ENCODE results near the gene CYTH4.
"Not testable (repeated sequence)": the region's sequence is repeated elsewhere in the genome, so short reads cannot be mapped to it uniquely, and the experiment has no call there.

The CYTH4 gene

GRCh38 chr22:37249986-37250385 lies 32.3 kb upstream of the CYTH4 start:
- no peak for DNase-seq

DNA sequence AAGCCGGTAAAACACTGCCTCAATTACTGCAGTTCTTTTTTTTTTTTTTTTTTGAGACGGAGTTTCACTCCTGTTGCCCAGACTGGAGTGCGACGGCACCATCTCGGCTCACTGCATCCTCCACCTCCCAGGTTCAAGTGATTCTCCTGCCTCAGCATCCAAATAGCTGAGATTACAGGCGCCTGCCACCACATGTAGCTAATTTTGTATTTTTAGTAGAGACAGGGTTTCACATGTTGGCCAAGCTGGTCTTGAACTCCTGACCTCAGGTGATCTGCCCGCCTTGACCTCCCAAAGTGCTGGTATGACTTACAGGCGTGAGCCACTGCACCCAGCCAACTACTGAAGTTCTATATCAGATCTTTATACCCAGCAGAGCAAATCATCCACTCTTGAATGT lies 30.5 kb upstream of the CYTH4 start:
- DNase-seq = not testable (repeated sequence)

DNA sequence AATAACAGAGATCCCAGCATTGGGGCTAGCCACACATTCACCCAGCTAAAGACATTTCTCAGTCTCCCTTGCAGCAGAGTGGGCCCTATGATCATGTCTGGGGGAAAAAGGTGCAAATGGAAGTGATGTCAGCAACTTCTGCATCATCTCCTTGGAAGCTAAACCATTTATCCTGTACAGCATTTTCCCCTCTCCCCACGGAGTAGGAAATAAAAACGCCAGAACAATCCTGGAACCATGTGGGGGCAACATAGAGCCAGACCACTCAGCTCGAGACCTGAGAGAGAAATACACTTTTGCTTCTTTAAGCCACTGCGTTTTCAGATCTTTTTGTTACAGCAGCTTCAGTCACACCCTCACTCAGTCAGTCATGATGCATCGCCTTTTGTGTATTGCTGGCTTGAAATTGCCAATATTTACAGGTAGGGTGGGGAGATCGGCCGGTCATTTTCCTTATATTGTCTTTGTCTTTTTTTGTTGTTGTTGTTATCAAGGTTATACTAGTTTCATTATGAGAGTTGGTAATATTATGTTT lies 29.1 kb upstream of the CYTH4 start:
- no peak for DNase-seq

DNA sequence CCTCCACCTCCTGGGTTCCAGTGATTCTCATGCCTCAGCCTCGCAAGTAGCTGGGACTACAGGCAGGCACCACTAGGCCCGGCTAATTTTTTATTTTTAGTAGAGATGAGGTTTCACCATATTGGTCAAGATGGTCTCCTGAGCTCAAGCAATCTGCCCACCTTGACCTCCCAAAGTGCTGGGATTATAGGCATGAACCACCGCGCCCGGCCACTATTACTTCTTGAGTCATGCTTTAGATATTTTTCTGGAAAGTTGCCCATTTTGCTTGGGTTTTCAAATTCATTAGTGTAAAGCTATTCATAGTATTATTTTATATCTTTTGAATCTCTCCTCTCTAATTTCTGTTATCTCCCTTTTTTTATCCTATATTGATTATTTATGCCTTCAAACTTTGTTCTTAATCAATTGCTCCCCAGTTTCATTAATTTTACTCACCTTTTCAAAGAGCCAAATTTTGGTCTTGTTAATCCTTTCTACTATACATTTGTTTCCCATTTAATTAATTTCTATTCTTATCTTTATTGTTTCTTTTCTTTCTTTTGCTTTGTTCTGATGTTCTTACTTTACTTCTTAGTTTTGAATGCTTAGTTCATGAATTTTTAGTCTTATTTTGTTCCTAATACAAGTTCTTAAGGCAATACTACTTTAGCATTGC lies 28.0 kb upstream of the CYTH4 start:
- no peak for DNase-seq

GRCh38 chr22:37254867-37255233 lies 27.5 kb upstream of the CYTH4 start:
- no peak for DNase-seq

DNA sequence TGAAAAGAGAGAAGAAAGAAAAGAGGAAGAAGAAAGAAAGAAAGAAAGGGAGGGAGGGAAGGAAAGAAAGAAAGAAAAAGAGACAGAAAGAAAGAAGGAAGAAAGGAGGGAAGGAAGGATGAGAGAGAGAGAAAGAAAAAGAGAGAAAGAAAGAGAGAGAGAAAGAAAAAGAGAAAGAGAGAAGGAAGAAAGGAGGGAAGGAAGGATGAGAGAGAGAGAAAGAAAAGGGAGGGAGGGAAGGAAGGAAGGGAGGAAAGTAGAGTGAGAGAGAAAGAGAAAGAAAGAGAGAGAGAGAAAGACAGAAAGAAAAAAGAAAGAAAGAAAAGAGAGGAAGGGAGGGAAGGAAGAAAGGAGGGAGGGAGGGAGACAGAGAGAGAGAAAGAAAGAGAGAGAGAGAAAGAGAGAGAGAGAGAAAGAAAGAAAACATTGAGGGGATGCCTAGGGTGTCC lies 26.7 kb upstream of the CYTH4 start:
- DNase-seq = no peak

DNA sequence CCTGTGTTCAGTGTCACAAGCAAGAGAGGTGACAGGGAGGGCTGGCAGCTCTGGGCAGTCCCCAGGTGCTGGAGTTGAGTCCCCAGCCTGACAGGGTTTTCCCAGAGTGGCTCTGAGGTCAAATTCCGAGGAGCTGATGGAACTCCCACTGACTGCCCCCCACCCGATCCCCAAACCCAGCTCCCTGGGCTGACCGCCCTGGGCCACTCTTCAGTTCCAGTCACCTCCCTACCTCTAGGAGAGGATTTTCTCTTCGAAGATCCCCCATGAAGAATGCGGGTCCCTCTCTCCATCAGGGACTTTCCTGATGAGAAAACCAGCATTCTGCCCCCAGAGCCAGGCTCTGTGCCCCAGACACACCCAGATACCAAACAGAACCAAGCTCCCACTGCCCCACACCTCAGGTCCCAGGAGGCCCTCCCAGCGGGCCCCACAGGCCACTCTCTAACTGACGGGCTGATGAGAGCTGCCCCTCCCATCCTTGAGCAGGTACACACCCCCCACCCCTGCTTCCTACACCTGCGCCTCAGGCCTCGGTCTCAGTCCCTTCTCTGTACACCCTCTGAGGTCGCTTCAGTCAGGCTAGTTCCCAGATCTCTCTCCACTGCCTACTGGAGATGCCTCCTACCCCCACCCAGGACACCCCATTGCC lies 26.1 kb upstream of the CYTH4 start:
- DNase-seq = no peak

- no peak for DNase-seq
These were observed 24.1 kb upstream of the CYTH4 start for GRCh38 chr22:37258005-37258752.

DNA sequence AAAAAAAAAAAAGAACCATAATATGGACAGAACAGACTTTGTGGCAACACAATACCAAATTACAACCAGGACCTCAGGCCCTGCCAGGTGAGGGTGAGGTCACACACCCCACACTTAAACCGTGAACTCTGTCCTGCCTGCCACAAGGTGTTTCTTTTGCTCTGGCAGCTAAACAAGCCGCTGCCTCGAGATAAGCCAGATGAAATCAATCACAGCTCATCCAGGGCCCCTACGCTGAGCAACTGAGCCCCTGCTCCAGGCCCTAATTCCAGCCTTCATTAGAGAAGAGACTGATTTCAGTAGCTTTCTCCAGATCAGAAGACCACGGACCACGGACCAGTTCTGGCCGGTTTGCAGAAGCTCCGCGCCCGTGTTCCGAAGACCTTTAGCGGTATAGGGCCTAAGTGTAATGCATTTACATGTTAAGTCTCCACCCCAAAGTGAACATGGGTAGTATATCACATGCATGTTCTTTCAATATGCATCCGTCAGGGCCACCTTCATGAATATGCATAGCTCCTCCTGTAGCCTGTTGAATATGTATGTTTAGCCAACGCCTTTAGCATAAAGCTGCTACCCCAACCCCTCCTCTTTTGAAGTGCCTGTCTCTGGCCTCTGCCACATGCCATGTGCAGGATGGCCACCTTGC lies 23.4 kb upstream of the CYTH4 start:
- no peak for DNase-seq

DNA sequence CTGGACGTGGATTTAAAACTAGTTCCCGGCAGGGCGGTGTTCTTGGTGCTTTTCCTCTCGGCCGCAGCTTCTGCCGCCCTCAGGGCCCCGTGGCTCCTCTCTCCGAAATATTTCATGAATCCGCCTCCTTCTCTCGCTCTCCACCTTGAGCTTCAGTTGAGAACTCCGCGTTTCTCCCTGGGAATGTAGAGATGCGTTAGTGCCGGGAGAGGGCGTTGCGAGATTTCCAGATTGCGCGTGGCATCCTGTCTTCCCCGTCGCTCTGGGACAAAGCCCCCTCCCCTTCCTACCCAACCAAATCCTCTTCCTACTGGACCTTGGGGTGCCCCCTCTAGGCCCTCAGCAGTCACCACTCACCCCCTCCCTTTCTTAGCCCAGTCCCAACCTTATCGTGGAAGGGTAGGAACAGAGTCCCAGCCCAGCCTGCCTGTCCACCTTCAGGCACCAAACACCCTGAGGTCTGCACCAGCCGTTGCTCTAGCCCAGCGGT lies 22.7 kb upstream of the CYTH4 start:
- peak; percentile 22 for DNase-seq

GRCh38 chr22:37260155-37260795 lies 22.0 kb upstream of the CYTH4 start:
- no peak for DNase-seq

- DNase-seq = peak; percentile 54
These were observed 21.4 kb upstream of the CYTH4 start for GRCh38 chr22:37260901-37261336.

- DNase-seq = no peak
These were observed 20.0 kb upstream of the CYTH4 start for GRCh38 chr22:37262346-37262745.

GRCh38 chr22:37263966-37264887 lies 18.1 kb upstream of the CYTH4 start:
- DNase-seq = no peak

GRCh38 chr22:37266581-37267134 lies 15.7 kb upstream of the CYTH4 start:
- DNase-seq = no peak

GRCh38 chr22:37267135-37267587 lies 15.1 kb upstream of the CYTH4 start:
- peak; percentile 71 for DNase-seq

DNA sequence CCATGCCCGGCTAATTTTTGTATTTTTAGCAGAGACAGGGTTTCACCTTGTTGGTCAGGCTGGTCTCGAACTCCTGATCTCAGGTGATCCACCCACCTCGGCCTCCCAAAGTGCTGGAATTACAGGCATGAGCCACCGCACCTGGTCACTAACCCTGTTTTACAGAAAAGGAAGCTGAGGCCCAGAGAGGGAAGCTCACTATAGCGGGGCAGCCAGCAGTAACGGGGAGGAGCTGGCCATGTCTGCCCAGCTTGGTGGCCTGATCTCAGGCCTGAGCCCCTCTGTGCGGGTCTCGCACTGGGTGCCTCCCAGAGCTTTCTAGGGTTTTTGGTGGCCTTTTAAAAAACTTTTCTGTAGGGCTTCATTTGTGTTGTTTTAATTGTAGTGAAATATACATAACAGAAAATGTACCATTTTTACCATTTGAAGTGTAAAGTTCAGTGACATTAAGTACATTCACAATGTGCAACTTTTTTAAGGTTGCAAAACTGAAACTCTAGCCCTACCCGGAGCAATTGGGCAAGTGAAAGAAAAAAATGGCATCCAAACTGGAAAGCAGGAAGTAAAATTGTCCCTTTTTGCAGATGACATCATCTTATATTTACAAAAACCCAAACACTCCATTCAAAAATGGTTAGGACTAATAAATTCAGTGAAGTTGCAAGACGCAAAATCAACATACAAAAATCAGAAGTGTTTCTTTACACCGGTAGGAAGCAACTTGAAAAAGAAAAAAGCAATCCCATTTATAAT lies 14.5 kb upstream of the CYTH4 start:
- no peak for DNase-seq

DNA sequence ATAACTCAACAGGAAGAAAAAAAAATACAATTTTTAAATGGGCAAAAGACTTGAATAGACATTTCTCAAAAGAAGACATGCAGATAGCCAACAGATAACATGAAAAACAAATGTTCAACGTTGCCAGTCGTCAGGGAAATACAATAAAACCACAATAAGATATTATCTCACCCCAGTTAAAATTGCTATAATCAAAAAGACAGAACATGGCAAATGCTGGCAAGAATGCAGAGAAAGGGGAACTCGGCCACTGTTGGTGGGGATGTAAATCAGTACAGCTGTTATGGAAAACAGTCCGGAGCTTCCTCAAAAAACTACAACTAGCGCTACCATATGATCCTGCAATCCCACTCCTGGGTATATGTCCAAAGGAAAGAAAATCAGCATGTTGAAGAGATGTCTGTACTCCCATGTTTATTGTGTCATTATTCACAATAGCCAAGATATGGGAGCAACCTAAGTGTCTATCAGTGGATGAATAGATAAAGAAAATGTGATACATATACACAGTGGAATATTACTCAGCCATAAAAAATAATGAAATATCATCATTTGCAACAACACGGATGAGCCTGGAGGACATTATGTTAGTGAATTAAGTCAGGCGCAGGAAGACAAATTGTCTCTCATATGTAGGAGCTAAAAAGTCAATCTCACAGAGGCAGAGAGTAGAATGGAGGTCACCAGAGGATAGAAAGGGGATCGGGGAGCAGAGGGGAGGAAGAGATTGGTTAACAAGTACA lies 12.2 kb upstream of the CYTH4 start:
- no peak for DNase-seq

DNA sequence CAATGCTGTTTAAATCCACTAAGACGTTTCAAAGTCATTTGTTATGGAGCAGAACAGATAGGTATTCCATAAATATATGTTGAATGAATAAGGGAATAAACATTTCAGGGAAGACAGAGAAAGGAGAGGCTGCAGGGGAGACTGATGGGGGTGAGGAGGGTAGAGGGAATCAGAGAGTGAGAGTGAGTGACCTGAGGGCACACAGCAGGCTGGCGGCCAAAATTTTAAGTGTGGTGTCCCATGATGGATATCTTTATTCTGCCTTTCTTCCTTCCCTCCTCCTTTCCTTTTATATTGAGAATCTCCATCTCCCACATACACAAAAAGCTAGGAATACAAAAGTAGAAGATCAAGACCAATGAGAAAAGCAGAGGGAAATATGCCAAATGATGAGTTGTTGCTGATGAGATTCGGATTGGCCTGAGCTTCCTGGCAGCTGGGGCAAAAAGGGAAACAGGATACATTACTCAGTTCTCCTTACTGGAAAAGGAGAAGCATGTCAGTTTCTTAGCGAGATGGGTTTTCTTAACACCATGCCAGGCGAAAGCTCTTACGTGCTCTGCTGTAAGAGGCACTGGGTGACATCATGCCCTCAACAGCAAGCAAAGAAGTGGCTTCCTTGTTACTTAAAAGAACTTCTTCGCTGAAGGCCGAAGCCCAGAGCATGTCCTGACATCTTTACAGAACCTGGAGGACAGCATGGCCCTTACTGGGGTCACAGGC lies 11.2 kb upstream of the CYTH4 start:
- DNase-seq = no peak
